ENCODE results near the gene NHEJ1.

DNA sequence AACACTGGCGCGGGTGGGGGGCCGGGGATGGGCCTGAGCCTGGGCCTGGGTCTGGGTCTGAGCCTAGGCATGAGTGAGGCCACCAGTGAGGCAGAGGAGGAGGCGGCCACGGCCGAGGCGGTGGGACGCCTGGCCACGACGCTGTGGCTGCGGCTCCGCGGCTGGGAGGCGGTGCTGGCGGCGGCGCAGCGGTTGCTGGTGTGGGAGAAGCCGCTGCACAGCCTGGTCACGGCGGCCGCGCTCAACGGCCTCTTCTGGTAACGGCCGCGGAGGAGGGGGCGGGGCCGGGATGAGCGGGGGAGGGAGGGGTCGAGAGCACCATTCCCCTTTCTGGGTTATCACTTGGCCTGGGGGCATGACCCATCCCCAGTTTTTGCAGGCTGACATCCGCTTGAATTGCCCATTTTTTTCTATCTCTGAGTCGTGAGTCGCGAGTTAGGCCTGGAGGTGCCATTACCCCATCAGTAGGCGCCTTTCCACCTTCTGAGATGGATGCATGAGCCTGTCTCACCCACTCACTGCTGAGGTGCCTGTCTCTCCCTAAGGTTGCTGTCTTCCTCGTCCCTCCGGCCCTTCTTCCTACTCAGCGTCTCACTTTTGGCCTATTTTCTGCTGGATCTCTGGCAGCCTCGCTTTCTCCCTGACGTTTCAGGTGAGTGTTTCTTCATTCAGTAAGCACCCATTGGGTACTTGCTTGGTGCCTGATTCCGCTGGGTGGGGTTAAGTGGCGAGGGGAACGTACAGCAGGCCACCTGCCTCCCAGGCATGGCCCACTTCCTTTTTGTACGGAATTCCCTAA is 18.0 kb upstream of the NHEJ1 start:
- TF ChIP-seq, protein P1, sequence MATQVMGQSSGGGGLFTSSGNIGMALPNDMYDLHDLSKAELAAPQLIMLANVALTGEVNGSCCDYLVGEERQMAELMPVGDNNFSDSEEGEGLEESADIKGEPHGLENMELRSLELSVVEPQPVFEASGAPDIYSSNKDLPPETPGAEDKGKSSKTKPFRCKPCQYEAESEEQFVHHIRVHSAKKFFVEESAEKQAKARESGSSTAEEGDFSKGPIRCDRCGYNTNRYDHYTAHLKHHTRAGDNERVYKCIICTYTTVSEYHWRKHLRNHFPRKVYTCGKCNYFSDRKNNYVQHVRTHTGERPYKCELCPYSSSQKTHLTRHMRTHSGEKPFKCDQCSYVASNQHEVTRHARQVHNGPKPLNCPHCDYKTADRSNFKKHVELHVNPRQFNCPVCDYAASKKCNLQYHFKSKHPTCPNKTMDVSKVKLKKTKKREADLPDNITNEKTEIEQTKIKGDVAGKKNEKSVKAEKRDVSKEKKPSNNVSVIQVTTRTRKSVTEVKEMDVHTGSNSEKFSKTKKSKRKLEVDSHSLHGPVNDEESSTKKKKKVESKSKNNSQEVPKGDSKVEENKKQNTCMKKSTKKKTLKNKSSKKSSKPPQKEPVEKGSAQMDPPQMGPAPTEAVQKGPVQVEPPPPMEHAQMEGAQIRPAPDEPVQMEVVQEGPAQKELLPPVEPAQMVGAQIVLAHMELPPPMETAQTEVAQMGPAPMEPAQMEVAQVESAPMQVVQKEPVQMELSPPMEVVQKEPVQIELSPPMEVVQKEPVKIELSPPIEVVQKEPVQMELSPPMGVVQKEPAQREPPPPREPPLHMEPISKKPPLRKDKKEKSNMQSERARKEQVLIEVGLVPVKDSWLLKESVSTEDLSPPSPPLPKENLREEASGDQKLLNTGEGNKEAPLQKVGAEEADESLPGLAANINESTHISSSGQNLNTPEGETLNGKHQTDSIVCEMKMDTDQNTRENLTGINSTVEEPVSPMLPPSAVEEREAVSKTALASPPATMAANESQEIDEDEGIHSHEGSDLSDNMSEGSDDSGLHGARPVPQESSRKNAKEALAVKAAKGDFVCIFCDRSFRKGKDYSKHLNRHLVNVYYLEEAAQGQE (IDR thresholded peaks at IDR 0.05) = no peak
- TF ChIP-seq MAX (IDR thresholded peaks at IDR 0.05) (no peak), YY1 (IDR thresholded peaks at IDR 0.05) (no peak), RXRA (IDR thresholded peaks at IDR 0.05) (no peak), JUND (IDR thresholded peaks at IDR 0.05) (no peak), ATF3 (IDR thresholded peaks at IDR 0.05) (no peak), TAF1 (conservative IDR thresholded peaks at IDR 0.05) (no peak), EGR1 (IDR thresholded peaks at IDR 0.05; ENCODE audit: low read depth in 2 of 2) (no peak), FOXA1 (IDR thresholded peaks at IDR 0.05) (no peak), RAD21 (IDR thresholded peaks at IDR 0.05) (no peak), HNF4G (IDR thresholded peaks at IDR 0.05) (no peak), GABPA (IDR thresholded peaks at IDR 0.05 in 1 of 2, conservative IDR thresholded peaks at IDR 0.05 in 1 of 2) (no peak)
- TF ChIP-seq, protein P2, sequence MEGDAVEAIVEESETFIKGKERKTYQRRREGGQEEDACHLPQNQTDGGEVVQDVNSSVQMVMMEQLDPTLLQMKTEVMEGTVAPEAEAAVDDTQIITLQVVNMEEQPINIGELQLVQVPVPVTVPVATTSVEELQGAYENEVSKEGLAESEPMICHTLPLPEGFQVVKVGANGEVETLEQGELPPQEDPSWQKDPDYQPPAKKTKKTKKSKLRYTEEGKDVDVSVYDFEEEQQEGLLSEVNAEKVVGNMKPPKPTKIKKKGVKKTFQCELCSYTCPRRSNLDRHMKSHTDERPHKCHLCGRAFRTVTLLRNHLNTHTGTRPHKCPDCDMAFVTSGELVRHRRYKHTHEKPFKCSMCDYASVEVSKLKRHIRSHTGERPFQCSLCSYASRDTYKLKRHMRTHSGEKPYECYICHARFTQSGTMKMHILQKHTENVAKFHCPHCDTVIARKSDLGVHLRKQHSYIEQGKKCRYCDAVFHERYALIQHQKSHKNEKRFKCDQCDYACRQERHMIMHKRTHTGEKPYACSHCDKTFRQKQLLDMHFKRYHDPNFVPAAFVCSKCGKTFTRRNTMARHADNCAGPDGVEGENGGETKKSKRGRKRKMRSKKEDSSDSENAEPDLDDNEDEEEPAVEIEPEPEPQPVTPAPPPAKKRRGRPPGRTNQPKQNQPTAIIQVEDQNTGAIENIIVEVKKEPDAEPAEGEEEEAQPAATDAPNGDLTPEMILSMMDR (IDR thresholded peaks at IDR 0.05; ENCODE audit: low read depth, low read length, missing input control) = no peak
- TF ChIP-seq, protein P3, sequence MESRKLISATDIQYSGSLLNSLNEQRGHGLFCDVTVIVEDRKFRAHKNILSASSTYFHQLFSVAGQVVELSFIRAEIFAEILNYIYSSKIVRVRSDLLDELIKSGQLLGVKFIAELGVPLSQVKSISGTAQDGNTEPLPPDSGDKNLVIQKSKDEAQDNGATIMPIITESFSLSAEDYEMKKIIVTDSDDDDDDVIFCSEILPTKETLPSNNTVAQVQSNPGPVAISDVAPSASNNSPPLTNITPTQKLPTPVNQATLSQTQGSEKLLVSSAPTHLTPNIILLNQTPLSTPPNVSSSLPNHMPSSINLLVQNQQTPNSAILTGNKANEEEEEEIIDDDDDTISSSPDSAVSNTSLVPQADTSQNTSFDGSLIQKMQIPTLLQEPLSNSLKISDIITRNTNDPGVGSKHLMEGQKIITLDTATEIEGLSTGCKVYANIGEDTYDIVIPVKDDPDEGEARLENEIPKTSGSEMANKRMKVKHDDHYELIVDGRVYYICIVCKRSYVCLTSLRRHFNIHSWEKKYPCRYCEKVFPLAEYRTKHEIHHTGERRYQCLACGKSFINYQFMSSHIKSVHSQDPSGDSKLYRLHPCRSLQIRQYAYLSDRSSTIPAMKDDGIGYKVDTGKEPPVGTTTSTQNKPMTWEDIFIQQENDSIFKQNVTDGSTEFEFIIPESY (IDR thresholded peaks at IDR 0.05) = no peak
